ENCODE measurements around the gene PCDHGA7.

Gene PCDHGA7

DNA sequence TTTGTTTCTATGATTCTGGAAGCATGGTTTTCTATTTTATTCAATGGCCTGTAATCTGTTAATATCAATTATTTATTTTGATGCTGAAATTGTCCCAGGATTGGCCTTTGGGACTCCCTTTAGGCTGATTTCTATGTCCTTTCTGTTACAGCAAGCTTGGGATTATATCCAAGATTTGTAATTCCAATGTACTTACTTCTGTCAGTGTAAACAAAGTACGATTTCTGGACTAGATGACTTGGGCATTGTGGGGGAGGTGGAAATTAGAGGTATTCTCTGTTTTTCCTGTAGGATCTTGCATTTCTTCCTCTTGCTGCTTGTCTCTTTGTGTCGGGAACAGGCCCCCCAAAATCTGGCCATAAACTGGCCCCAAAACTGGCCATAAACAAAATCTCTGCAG lies 51.5 kb downstream of the PCDHGA7 start:
- TF ChIP-seq YY1 (IDR thresholded peaks at IDR 0.05; ENCODE audit: low read depth) (no peak), EP300 (IDR thresholded peaks at IDR 0.05; ENCODE audit: borderline replicate concordance) (no peak), FOXM1 (IDR thresholded peaks at IDR 0.05; ENCODE audit: borderline replicate concordance, low read depth) (no peak), REST (IDR thresholded peaks at IDR 0.05; ENCODE audit: low read depth) (no peak), RAD21 (IDR thresholded peaks at IDR 0.05; ENCODE audit: low read depth) (no peak), TEAD4 (IDR thresholded peaks at IDR 0.05) (no peak), NFIC (IDR thresholded peaks at IDR 0.05) (no peak), ZBTB7A (IDR thresholded peaks at IDR 0.05; ENCODE audit: low read depth) (no peak), TAF1 (IDR thresholded peaks at IDR 0.05; ENCODE audit: low read depth) (no peak), CREB1 (IDR thresholded peaks at IDR 0.05; ENCODE audit: low read depth) (no peak), CEBPB (IDR thresholded peaks at IDR 0.05) (no peak)
- TF ChIP-seq, protein P1, sequence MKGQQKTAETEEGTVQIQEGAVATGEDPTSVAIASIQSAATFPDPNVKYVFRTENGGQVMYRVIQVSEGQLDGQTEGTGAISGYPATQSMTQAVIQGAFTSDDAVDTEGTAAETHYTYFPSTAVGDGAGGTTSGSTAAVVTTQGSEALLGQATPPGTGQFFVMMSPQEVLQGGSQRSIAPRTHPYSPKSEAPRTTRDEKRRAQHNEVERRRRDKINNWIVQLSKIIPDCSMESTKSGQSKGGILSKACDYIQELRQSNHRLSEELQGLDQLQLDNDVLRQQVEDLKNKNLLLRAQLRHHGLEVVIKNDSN (IDR thresholded peaks at IDR 0.05) = no peak
